Non-pigmented ciliary epithelial cell (primary cell): ENCODE measurements around the gene RUBCNL.
A peak's percentile ranks its signal among the peaks of the same experiment; 100 is the strongest.
"Not testable (repeated sequence)": the region's sequence is repeated elsewhere in the genome, so short reads cannot be mapped to it uniquely, and the experiment has no call there.

ENCODE experiments used
- DNase-seq: peaks from one replicate; pipeline ENCODE4 v3.0.0-alpha.2; 2010; ENCODE audit warnings: low read depth

RUBCNL gene

GRCh38 chr13:46372938-46373337, 14.1 kb downstream of the RUBCNL start:
- not testable (repeated sequence) for DNase-seq

GRCh38 chr13:46372071-46372470, 15.0 kb downstream of the RUBCNL start:
- DNase-seq = no peak

GRCh38 chr13:46369506-46370277, 17.4 kb downstream of the RUBCNL start:
- DNase-seq = peak; percentile 61

GRCh38 chr13:46367617-46368327, 19.3 kb downstream of the RUBCNL start:
- peak; percentile 49 for DNase-seq

GRCh38 chr13:46361276-46361934, 25.6 kb downstream of the RUBCNL start:
- DNase-seq = no peak

GRCh38 chr13:46360604-46361003, 26.4 kb downstream of the RUBCNL start:
- no peak for DNase-seq

- DNase-seq = no peak
These were observed 27.3 kb downstream of the RUBCNL start for GRCh38 chr13:46359714-46360113.

GRCh38 chr13:46355901-46356590, 31.0 kb downstream of the RUBCNL start:
- DNase-seq = no peak

GRCh38 chr13:46355088-46355468, 32.0 kb downstream of the RUBCNL start:
- no peak for DNase-seq

GRCh38 chr13:46354156-46355087, 32.6 kb downstream of the RUBCNL start:
- peak; percentile 92 for DNase-seq

GRCh38 chr13:46352805-46353204, 34.2 kb downstream of the RUBCNL start:
- no peak for DNase-seq

GRCh38 chr13:46350003-46350402, 37.0 kb downstream of the RUBCNL start:
- no peak for DNase-seq

- DNase-seq = no peak
These were observed 38.1 kb downstream of the RUBCNL start for GRCh38 chr13:46348961-46349360.

GRCh38 chr13:46347277-46347676, 39.8 kb downstream of the RUBCNL start:
- DNase-seq = no peak

- DNase-seq = no peak
These were observed 41.2 kb downstream of the RUBCNL start for GRCh38 chr13:46345866-46346265.

- no peak for DNase-seq
These were observed 41.7 kb downstream of the RUBCNL start for GRCh38 chr13:46345398-46345797.

GRCh38 chr13:46343279-46343994, 43.6 kb downstream of the RUBCNL start:
- DNase-seq = no peak

- no peak for DNase-seq
These were observed 44.5 kb downstream of the RUBCNL start for GRCh38 chr13:46342538-46342937.

- DNase-seq = no peak
These were observed 45.8 kb downstream of the RUBCNL start for GRCh38 chr13:46341112-46341711.

- DNase-seq = no peak
These were observed 46.4 kb downstream of the RUBCNL start for GRCh38 chr13:46340631-46341111.
